Right kidney (tissue), 1 donor: Measurements from ENCODE around the gene AFF2.

Experiments
- DNase-seq: peaks from one replicate; pipeline ENCODE4 v3.0.0-alpha.2; 2016

Gene AFF2

DNA sequence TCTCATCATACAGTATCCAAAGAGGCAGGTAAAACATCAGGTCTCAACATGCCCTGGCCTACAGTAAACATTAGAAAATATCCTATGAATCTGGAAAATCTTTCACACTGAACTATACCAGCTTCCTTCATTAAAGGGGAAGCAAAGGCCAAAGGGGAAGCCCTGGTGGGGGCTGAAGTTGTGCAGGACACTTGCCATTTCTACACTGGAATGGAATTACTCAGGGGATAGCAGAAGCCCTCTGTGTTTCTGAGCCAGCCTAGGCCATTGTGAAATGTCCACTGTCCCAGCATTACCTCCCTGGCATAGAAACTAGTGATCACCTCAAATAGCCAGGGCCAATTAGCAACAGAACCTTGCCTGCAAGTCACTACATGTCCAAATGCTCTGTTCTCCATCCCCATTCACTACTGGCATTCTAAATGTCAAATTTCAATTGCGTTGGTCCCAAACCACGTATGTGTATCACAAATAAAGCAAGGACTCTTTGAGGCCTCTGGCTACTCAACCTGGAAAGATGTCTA, 429.9 kb downstream of the AFF2 start:
- no peak for DNase-seq

DNA sequence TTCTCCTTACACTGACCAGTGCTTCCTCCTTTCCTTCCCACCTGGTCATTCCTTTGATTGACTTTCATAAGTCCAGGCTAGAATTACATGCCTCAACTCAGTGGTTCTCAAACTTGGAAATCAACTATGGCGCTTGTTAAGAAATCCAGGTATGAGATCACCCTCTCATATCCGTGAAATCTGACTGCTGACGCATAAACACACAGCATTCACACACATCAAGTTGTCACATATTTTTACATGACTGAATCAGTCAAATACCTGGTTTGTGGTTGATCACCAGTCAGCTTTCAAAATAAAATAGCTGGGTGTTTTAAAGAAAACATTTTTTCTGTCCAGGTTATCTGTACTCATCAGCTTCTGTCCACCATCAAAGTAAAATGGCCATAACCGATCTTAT, 433.5 kb downstream of the AFF2 start:
- no peak for DNase-seq

- no peak for DNase-seq
Measured at GRCh38 chrX:148938348-148938747, 437.9 kb downstream of the AFF2 start.

GRCh38 chrX:148940411-148940996, 440.1 kb downstream of the AFF2 start:
- DNase-seq = no peak

DNA sequence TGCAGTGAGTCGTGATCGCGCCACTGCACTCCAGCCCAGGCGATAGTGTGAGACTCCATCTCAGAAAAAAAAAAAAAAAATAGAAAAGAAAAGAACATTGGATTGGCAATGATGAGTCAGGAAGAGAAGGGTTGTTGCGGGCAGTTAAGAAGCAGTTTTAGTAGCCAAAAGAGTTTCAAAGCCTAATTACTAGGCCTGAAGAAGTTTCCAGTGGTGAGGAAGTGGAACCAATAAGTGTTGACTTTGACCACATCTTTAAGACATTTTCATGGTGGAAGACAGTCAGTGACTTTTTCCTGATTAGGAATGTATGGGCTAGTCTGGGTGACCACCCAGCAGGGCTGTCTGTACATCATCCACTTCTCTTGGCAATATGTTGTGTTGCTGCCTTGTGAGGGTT, 442.3 kb downstream of the AFF2 start:
- DNase-seq = no peak

DNA sequence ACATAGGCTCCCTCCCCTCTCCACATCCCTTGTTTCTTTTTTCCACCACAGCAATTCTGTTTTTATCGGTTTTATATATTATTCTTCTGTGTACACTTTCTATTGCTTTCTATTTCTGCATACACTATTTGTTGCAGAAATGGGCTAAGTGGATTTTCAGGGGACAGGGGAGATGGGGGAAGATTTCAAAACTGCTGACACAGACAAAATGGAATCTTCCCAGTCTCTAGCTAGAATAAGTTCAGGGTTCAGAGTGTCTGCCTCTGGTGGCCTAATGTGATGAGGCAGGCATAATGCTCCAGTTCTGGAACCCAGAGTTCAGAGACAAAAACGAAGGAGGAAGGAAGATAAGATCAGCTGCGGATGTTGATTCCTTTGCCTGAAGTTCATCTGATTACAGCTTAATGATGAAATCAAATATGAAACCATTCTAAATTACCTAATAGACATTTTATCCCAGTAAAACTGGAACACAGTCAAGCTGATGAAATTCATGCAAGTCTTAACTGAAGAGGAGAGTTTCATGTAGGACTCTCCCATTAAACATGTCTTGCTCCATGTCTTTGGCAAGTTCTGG, 447.1 kb downstream of the AFF2 start:
- DNase-seq = no peak

DNA sequence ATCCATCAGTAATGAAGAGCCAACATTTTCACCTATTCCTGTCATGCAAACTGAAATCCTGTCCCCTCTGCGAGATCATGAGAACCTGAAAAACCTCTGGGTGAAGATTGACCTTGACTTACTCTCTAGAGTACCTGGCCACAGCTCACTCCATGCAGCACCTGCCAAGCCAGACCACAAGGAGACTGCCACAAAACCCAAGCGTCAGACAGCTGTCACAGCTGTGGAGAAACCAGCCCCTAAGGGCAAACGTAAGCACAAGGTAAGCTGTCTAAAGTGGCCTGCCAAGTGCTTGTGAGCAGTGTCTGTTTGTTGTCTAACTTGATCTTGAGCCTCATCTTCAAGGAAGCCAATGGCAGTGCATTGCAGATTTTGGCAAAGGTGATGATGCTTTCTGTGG, 455.9 kb downstream of the AFF2 start:
- no peak for DNase-seq

DNA sequence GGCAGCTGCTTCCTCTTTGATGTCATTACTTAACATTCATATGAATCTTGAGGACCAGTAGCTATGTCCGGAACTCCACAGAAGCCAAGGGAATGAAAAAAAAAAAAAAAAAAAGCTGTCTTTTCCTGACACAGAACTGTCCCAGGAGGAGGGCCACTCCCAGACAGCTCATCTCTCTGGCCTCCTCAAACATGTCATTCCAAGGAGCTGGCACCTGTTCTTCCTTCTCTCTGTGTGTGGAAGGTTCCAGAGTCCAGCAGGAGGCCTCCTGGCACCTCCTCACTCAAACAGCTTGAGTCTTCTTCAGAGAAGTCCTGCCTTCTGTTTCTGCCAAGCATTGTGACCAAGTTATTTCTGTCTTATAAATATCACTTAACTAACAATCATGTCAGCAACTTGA, 458.5 kb downstream of the AFF2 start:
- DNase-seq = no peak

DNA sequence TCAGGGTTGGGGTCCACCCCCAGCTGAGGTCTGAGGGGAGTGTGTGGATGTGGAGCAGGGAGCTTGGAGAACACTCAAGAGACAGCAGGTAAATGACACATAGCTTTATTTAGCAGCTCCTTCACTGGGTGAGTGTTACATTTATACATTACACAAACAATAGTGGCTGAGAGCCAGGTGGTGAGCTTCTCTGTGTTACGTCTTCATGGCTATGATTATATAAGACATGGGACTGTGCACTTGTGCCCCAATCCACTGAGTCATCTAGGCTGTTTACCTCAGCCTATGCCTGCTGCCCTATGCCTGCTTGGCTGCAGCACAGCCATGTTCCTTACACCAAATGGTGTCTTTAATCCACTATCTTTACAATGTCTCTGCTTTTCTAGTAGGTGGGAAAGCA, 459.6 kb downstream of the AFF2 start:
- no peak for DNase-seq

DNA sequence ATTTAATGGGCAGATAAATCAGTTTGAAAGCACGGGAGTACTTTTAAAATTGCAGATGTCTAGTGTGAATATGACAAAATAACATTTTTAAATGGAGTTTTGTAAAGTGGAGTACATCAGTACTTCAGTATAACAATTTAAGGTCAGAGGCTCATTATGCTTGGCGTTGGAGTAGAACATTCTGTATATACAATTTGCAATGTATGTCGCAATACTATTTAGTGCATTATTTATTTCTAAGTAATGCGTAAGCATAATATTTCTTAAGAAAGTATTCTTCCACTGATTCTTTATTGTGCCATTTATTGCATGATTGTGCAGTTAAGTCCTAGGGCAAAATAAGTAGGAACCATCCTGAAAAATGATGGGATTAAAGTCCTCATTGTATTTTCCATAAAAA, 461.6 kb downstream of the AFF2 start:
- no peak for DNase-seq

- DNase-seq = no peak
Measured at GRCh38 chrX:148976571-148977400, 476.4 kb downstream of the AFF2 start.

DNA sequence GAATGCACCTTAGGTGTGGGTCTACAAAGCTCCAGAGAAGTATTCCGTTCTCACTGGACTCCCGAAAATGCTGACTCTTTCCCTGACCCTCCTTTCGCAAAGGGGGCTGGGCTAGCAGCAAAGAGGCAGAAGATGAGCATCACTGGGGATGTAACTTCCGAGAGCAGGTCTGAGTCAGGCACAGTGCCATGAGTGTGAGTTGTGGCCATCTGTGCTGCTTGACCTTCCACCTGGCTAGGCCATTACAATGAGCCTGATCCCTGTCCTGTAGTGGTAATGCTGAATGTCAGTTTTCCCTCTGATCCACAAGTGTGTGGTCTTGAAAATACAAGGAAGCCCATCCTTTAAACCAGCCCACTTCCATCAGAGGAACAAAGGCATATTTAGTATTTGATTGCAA, 479.4 kb downstream of the AFF2 start:
- no peak for DNase-seq

GRCh38 chrX:148984238-148984637, 483.8 kb downstream of the AFF2 start:
- DNase-seq = no peak

- no peak for DNase-seq
Measured at GRCh38 chrX:148991502-148991901, 491.1 kb downstream of the AFF2 start.

GRCh38 chrX:148995661-148996060, 495.2 kb downstream of the AFF2 start:
- no peak for DNase-seq

DNA sequence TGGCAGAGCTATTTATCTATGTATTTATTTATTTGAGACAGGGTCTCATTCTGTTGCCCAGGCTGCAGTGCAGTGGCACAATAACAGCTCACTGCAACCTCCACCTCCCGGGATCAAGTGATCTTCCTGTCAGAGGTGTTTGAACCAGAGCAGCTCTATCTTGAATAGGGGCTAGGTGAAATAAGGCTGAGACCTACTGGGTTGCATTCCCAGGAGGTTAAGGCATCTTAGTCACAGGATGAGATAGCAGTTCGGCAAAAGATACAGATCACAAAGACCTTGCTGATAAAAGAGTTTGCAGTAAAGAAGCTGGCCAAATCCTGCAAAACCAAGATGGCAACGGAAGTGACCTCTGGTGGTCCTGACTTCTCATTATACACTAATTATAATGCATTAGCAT, 501.9 kb downstream of the AFF2 start:
- no peak for DNase-seq

GRCh38 chrX:149003863-149004660, 503.6 kb downstream of the AFF2 start:
- no peak for DNase-seq

DNA sequence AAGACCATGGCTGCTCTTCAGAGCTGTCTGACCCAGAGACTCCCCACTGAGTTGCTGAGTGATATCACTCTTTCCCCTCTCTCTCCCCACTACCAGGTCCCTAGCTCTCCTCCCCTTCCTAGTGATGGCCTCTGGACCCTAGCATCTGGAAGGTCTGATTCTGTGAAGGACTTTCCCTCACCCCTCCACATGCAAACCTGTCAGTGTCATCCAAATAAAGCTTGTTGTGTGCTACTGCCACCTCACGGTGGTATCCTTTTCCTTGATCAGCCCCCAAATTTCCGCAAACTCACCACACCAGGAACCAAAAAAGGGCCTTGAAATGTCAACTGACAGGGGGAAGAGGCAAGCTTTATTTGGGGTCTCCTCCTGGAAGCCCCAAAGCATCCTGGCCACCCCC, 504.5 kb downstream of the AFF2 start:
- DNase-seq = no peak

GRCh38 chrX:149006235-149006634, 505.8 kb downstream of the AFF2 start:
- DNase-seq = no peak

- DNase-seq = no peak
Measured at GRCh38 chrX:149007423-149007822, 507.0 kb downstream of the AFF2 start.

GRCh38 chrX:149010013-149010852, 509.8 kb downstream of the AFF2 start:
- no peak for DNase-seq

DNA sequence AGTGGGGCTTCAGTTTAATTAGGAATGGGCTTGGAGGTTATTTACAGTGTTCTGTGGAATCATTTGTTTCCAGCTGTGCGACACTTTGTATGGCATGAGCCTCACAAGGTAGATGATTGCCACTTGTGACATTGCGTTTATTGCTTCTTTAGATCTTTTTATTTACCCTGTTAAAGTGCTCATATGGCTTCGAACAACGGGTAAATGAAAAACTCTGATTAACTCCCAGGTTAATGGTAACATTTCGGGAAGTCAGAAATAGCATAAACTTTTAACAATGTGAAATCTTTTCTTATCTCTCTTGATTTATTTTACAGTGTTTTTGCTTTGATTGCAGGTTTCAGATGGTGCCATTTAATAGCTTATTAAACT, 510.4 kb downstream of the AFF2 start:
- DNase-seq = no peak
